NCI-H2196 treated with DMSO at 0.1 percent for 48 hours (cell line): ENCODE data around the gene POLR2L.

Source experiments
- DNase-seq: peaks from one replicate; lab custom pipeline; 2025; ENCODE audit not compliant: unreplicated experiment; lab: John Stamatoyannopoulos, UW

POLR2L gene

DNA sequence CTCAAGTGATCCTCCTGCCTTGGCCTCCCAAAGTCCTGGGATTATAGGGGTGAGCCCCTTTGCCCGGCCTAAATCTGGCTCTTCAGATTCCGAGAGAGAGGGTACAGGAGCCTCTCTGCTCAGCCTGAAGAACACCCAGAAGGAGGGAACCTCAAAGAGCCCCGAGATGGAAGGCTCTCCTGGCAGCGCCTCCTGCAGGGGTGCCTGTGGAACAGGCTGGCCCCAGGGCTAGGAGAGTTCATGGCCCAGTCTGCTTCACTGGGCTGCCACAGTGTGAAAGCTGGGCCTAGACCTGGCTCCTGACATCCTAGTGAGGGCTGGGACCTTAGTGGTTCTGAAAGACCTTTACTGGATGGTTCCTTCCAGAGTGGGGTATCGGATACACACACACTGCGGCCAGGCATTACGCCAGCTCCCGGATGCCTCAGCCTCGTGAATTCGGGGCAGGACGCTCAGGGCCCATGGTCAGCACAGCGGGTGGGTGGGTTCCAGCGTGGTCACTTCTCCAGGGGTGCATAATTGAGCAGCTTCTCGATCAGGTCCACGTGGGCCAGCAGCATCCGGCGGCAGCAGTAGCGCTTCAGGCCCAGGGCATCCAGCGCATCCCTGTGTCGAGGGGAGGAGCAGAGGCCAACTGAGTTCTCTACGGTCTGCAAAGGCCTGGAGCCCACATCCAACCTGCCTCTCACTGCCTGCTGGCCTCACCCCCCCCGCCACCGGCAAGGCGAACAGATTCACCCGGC, 2.3 kb downstream of the POLR2L start:
- DNase-seq = no peak

DNA sequence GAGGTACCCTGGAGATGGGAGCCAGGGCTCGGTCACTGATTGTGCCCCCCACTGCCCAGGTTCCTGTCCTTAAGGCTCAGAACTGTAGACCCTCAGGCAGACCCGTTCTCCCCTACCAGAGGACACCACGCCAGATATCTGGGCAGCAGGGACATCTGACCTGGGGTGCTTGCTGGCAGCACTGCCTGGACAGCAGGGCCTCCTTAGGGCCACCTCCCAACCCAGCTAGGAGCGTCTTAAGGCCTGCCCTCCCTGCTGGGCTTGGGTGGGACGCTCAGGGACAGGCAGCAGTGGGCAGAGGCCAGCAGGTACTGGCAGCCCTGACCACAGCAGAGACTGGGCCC, 3.1 kb downstream of the POLR2L start:
- no peak for DNase-seq

GRCh38 chr11:838441-839279, 3.7 kb downstream of the POLR2L start:
- DNase-seq = no peak

GRCh38 chr11:837990-838307, 4.4 kb downstream of the POLR2L start:
- no peak for DNase-seq

- no peak for DNase-seq
Observed at GRCh38 chr11:837189-837989, 4.9 kb downstream of the POLR2L start.

DNA sequence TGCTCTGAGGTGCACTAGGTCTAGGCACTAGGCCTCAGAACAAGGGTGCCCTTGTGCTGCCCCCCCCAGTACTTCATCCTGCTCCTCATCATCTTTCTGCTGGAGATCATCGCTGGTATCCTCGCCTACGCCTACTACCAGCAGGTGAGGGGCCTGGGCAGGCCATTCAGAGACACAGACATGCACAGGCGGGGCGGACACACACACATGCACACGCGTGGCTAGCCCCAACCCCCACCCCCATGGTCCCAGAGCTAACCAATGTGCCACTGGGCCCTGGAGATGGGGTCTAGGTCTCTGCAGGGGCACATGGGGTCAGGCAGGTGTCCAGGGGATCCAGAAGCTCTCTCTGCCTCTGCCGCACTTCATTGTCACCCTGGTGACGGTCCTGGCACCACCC, 5.6 kb downstream of the POLR2L start:
- no peak for DNase-seq

GRCh38 chr11:836274-836673, 6.1 kb downstream of the POLR2L start:
- no peak for DNase-seq

GRCh38 chr11:834371-835316, 7.7 kb downstream of the POLR2L start:
- no peak for DNase-seq

GRCh38 chr11:833849-834311, 8.4 kb downstream of the POLR2L start:
- DNase-seq = no peak

GRCh38 chr11:833114-833791, 9.1 kb downstream of the POLR2L start:
- no peak for DNase-seq

DNA sequence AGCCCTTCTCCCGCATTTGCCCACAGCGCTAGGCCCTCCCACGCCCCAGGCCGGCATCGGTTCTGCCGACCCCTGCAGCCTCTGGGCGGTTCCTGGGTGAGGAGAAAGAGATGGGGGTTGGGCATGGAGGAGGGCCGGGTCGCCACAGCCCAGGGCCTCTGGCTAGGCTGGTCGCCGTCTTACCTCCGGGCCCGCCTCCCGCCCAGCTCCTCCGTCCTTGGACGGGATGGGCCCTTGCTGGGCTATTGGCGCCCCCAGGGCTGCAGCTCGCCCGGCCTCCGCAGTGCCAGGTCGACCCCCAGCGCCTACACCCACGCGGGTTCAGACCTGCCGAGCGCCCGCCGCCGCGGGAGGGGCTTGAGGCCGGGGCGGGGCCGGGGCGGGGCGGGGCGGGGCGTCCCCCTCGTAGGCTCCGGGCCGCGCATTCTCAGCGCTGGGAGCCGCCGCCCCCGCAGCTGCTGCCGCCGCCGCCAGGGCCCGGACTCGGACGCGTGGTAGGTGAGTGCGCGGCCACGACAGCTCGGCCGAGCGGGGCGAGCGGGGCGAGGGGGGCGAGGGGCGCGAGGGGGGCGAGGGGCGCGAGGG, 9.7 kb downstream of the POLR2L start, which contains the start of gene CD151:
Gene CD151 (plus strand): TSS at position 424 of the 585 bp plus-strand sequence. CDS start 3,118 bp downstream, outside the sequence.
- DNase-seq = peak; percentile 23

GRCh38 chr11:831961-832528, 10.3 kb downstream of the POLR2L start:
- DNase-seq = no peak

GRCh38 chr11:831118-831864, 11.0 kb downstream of the POLR2L start:
- no peak for DNase-seq

DNA sequence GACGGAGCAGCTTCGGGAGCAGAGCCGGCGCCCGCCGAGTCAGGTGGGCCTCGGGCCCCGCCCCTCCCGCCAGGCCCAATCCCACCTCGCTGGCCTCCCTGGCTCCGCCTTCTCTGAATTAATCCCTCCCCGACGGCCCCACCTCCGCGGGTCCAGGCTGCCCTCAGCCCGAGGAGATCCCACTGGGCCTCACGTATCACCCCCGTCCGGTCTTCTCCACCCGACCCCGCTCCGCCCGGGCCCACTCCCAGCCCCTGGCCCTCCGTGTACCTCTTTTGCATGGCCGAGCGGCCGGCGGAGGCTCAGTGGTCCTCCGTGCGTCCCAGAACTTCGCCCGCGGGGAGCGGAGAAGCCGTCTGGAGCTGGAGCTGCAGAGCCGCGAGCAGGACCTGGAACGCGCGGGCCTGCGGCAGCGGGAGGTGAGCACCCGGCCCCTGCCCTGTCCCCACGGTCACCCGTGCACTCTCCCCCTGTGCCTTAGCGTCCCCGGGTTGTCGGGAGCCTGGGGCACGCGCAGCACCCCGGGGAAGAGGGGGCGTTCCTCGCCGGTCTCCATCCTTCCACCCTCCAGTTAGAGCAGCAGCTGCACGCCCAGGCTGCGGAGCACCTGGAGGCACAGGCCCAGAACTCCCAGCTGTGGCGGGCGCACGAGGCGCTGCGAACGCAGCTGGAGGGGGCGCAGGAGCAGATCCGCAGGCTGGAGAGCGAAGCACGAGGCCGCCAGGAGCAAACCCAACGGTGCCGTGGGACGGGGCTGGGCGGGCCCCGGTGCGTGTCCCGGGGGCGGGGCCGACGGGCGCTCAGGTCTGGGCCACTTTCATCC, 11.8 kb downstream of the POLR2L start:
- DNase-seq = no peak

DNA sequence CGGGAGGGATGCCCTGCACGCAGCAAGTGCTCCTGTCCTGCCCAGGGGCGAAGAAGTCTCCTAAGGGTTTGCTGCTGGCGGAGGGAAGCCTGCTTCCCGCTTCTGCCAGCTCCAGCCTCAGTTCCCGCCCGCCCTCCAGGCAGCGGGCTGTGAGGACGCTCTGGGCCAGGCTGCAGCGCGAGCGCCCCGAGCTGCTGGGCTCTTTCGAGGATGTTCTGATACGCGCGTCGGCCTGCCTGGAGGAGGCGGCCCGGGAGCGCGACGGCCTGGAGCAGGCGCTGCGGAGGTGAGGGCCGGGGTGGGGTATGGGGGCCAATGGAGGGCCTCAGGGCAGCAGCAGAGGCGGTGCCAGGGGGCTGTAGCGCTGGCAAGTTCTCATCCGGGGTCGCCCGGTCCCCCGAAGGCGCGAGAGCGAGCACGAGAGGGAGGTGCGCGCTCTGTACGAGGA, 12.5 kb downstream of the POLR2L start:
- no peak for DNase-seq

GRCh38 chr11:829176-829846, 13.0 kb downstream of the POLR2L start:
- no peak for DNase-seq
